Measurements from ENCODE around the gene PMF1.
"Not testable (repeated sequence)": the region's sequence is repeated elsewhere in the genome, so short reads cannot be mapped to it uniquely, and the experiment has no call there.

PMF1 gene

GRCh38 chr1:156212833-156213643 is at the start of gene PMF1:
Gene PMF1 (plus strand): TSS chr1:156213007. CDS start chr1:156213016, 9 bp downstream.
- peak; percentile 96 for DNase-seq

- no peak for DNase-seq
Observed at GRCh38 chr1:156163712-156164111, 49.1 kb upstream of the PMF1 start.

- no peak for DNase-seq
Observed at GRCh38 chr1:156164125-156164831, 48.5 kb upstream of the PMF1 start.

GRCh38 chr1:156165083-156165482 is 47.7 kb upstream of the PMF1 start:
- no peak for DNase-seq

GRCh38 chr1:156167536-156167935 is 45.3 kb upstream of the PMF1 start:
- no peak for DNase-seq

- no peak for DNase-seq
Observed at GRCh38 chr1:156172696-156173470, 39.9 kb upstream of the PMF1 start.

GRCh38 chr1:156176610-156177210 is 36.1 kb upstream of the PMF1 start:
- DNase-seq, result no peak

GRCh38 chr1:156177919-156178654 is 34.7 kb upstream of the PMF1 start:
- DNase-seq, result no peak

GRCh38 chr1:156180471-156180870 is 32.3 kb upstream of the PMF1 start:
- no peak for DNase-seq

GRCh38 chr1:156181391-156181924 is 31.3 kb upstream of the PMF1 start:
- DNase-seq, result not testable (repeated sequence)

GRCh38 chr1:156182010-156182779 is 30.6 kb upstream of the PMF1 start:
- DNase-seq, result not testable (repeated sequence)

- not testable (repeated sequence) for DNase-seq
Observed at GRCh38 chr1:156186347-156187177, 26.2 kb upstream of the PMF1 start.

- not testable (repeated sequence) for DNase-seq
Observed at GRCh38 chr1:156190265-156190664, 22.5 kb upstream of the PMF1 start.

GRCh38 chr1:156191292-156191964 is 21.4 kb upstream of the PMF1 start:
- DNase-seq, result no peak

GRCh38 chr1:156193208-156193487 is 19.7 kb upstream of the PMF1 start:
- DNase-seq, result no peak

GRCh38 chr1:156193488-156194299 is 19.1 kb upstream of the PMF1 start, which contains the start of gene SLC25A44:
Gene SLC25A44 (plus strand): TSS chr1:156194104. CDS start chr1:156199848, 5,744 bp downstream.
- peak; percentile 95 for DNase-seq

- DNase-seq, result no peak
Observed at GRCh38 chr1:156194300-156194652, 18.5 kb upstream of the PMF1 start.

GRCh38 chr1:156195853-156196252 is 17.0 kb upstream of the PMF1 start:
- no peak for DNase-seq

GRCh38 chr1:156196445-156196844 is 16.4 kb upstream of the PMF1 start:
- no peak for DNase-seq
